ENCODE data around the gene CHST11.

DNA sequence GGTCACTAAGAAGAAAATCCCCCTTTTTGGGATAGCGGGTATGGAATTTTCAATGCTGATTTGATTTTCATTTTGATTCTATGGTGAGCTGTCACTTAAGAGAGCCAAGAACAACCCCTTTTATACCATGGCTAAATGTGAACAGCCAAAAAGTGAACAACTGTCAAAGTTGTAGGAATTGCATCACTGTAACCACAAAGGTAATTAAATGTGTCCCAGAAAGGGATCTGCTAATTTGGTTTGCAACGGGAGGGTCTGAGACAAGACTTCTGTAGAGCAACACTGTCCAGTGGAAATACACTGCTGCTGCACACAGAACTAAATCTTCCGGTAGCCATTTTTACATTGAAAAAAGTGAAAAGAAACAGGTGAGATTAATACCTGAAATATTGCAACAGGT is 14.6 kb downstream of the CHST11 start:
- TF ChIP-seq, protein P1, sequence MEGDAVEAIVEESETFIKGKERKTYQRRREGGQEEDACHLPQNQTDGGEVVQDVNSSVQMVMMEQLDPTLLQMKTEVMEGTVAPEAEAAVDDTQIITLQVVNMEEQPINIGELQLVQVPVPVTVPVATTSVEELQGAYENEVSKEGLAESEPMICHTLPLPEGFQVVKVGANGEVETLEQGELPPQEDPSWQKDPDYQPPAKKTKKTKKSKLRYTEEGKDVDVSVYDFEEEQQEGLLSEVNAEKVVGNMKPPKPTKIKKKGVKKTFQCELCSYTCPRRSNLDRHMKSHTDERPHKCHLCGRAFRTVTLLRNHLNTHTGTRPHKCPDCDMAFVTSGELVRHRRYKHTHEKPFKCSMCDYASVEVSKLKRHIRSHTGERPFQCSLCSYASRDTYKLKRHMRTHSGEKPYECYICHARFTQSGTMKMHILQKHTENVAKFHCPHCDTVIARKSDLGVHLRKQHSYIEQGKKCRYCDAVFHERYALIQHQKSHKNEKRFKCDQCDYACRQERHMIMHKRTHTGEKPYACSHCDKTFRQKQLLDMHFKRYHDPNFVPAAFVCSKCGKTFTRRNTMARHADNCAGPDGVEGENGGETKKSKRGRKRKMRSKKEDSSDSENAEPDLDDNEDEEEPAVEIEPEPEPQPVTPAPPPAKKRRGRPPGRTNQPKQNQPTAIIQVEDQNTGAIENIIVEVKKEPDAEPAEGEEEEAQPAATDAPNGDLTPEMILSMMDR (IDR thresholded peaks at IDR 0.05): no peak
- TF ChIP-seq POLR2A (IDR thresholded peaks at IDR 0.05) (no peak), EP300 (IDR thresholded peaks at IDR 0.05) (no peak)
